HepG2 (cell line): ENCODE results near the gene GBP2. TPM values are rescaled to one million over a fixed set of nuclear protein-coding genes. Genes with fewer than 3 reads are reported as not detected.

Experiments
- ATAC-seq: fragments of 200-7000 bp; cut with Tn5 transposase; 3 replicates; pipeline ENCODE4 v1.9.1; 2020; ENCODE audit warnings: mild to moderate bottlenecking, moderate library complexity
- BruUV-seq: library from RNA; stranded (reverse); fragments of 400-500 nt; replicated peaks from 2 replicates; lab custom pipeline; 2021; lab: Mats Ljungman, UMichigan
- CTCF ChIA-PET: fragments of 300-600 bp; formaldehyde crosslinking; extraction: SDS; loops from one replicate; lab custom pipeline; 2021; ENCODE audit warnings: low total read pairs, inconsistent platforms, low intra/inter-chr PET ratio; lab: Yijun Ruan, JAX
- POLR2A ChIA-PET: fragments of 350-600 bp; sonication (Branson Sonifier 250); formaldehyde crosslinking; loops from one replicate; lab custom pipeline; 2020; ENCODE audit warnings: antibody characterized with exemption, inconsistent platforms; lab: Yijun Ruan, JAX
- DNase-seq: peaks from one replicate; pipeline ENCODE4 v3.0.0-alpha.2; 2015; ENCODE audit warnings: low spot score
- FAIRE-seq: peaks from 3 replicates; lab custom pipeline; 2011; peaks lifted over from hg19 to GRCh38; lab: Jason Lieb, UNC
- H2AFZ ChIP-seq: one replicate; pipeline ENCODE4 v1.6.1; 2011; ENCODE audit warnings: low read length, inconsistent platforms
- H3K27ac ChIP-seq: fragments of 300-600 bp; 3 replicates; pipeline ENCODE4 v1.8.0; 2011; ENCODE audit warnings: mixed run types, mild to moderate bottlenecking, mixed read lengths, low read length, inconsistent platforms; ENCODE audit not compliant: insufficient read depth; ENCODE audit errors: extremely low read length
- H3K27me3 ChIP-seq, 2 experiments: fragments of 200-600 bp in 1 of 2; 2 replicates in 1 of 2; 3 replicates in 1 of 2; pipeline versions ENCODE4 v1.6.0 to v1.8.0; 2011; ENCODE audit warnings: low read length in 2 of 2, mild to moderate bottlenecking in 2 of 2, moderate library complexity in 2 of 2, inconsistent platforms in 1 of 2; ENCODE audit not compliant: insufficient read depth in 2 of 2, control insufficient read depth in 1 of 2
- H3K36me3 ChIP-seq, 2 experiments: fragments of 200-600 bp in 1 of 2; replicated peaks in 1 of 2; 2 replicates in 1 of 2; 3 replicates in 1 of 2; pipeline versions ENCODE4 v1.5.1 to v1.8.0; 2011; ENCODE audit warnings: low read length in 2 of 2, inconsistent platforms in 1 of 2; ENCODE audit not compliant: insufficient read depth in 2 of 2, control insufficient read depth in 1 of 2
- H3K4me1 ChIP-seq: 2 replicates; pipeline ENCODE4 v1.5.1; 2012; ENCODE audit warnings: low read length, inconsistent platforms; ENCODE audit not compliant: insufficient read depth
- H3K4me2 ChIP-seq: 2 replicates; pipeline ENCODE4 v1.6.0; 2011; ENCODE audit warnings: low read depth, low read length, inconsistent platforms
- H3K4me3 ChIP-seq, 3 experiments: fragments of 200-600 bp in 1 of 3; sonication (generic), shearing (Covaris generic) in 1 of 3; replicated peaks in 1 of 3; 2 replicates each; pipeline ENCODE4 v1.5.1; 2011 to 2016; ENCODE audit warnings: low read length in 3 of 3, inconsistent platforms in 2 of 3, low read depth in 2 of 3, mild to moderate bottlenecking in 2 of 3, control low read depth in 1 of 3, mixed read lengths in 1 of 3; ENCODE audit not compliant: insufficient read depth in 1 of 3
- H3K79me2 ChIP-seq: one replicate; pipeline ENCODE4 v1.6.1; 2011; ENCODE audit warnings: low read length, inconsistent platforms; ENCODE audit not compliant: insufficient read depth
- H3K9ac ChIP-seq: 2 replicates; pipeline ENCODE4 v1.6.0; 2011; ENCODE audit warnings: mild to moderate bottlenecking, low read depth, low read length, inconsistent platforms; ENCODE audit not compliant: insufficient read depth
- H3K9me3 ChIP-seq: 2 replicates; pipeline ENCODE4 v1.5.1; 2012; ENCODE audit warnings: mild to moderate bottlenecking, low read length
- H4K20me1 ChIP-seq: 2 replicates; pipeline ENCODE4 v1.6.0; 2011; ENCODE audit warnings: inconsistent platforms, mild to moderate bottlenecking, low read length, moderate library complexity; ENCODE audit not compliant: insufficient read depth
- SYNCRIP ChIP-seq: fragments of 200-400 bp; formaldehyde crosslinking; IDR thresholded peaks from 2 replicates; pipeline ENCODE4 v1.6.1; 2018; ENCODE audit warnings: mild to moderate bottlenecking, low read depth, low read length; ENCODE audit not compliant: insufficient read depth
- ZSCAN25 ChIP-seq: sonication (generic); formaldehyde crosslinking; IDR thresholded peaks from 2 replicates; pipeline ENCODE4 v1.8.0; 2022; ENCODE audit warnings: mild to moderate bottlenecking, missing genetic modification reagents
- WGBS: methylation state at CpG from one replicate; pipeline ENCODE4 v1.1.6; 2017; ENCODE audit warnings: low lambda C conversion rate; 5-methylcytosine and 5-hydroxymethylcytosine counted together
- in situ Hi-C: cut with HindIII; loops from 2 replicates; pipeline ENCODE4 v1.10.0; 2017; ENCODE audit warnings: low pct_unique_long_range_greater_than_20kb; ENCODE audit not compliant: extremely low pct_ligation_motif_present
- intact Hi-C: fragments of 100-400 bp; cut with micrococcal nuclease; formaldehyde crosslinking; loops from one replicate; pipeline ENCODE4 v1.10.0; 2022; ENCODE audit not compliant: unreplicated experiment
- polyA plus RNA-seq, 8 experiments: library from polyadenylated mRNA; depleted of rRNA in 3 of 8; stranded (reverse) in 7 of 8; unstranded in 1 of 8; fragments of >200 nt; fragmentation: Illumina TruSeq in 4 of 8; extraction: Trizol in 4 of 8; gene quantifications; 2 replicates each; pipeline versions ENCODE4 v1.2.1 to v1.2.3, GENCODE V29; 2011 to 2016; ENCODE audit warnings: low read depth in 4 of 8, missing spikeins in 1 of 8, mixed read lengths in 1 of 8; ENCODE audit not compliant: insufficient read depth in 1 of 8
- total RNA-seq, 5 experiments: library from RNA; depleted of rRNA; stranded (reverse); fragments of >200 nt; fragmentation: Illumina TruSeq; extraction: Trizol; gene quantifications; 2 replicates each; pipeline ENCODE4 v1.2.3, GENCODE V29; 2016; ENCODE audit warnings: low read depth in 1 of 5
- TF ChIP-seq, protein P1 (sequence below): sonication (generic); formaldehyde crosslinking; IDR thresholded peaks from 2 replicates; pipeline ENCODE4 v1.9.0; 2021; ENCODE audit warnings: missing genetic modification reagents, mild to moderate bottlenecking, borderline replicate concordance
- TF ChIP-seq, protein P2 (sequence below), 2 experiments: sonication (generic) in 1 of 2; formaldehyde crosslinking in 1 of 2; IDR thresholded peaks; 2 replicates each; pipeline versions ENCODE4 v1.4.0 to v1.6.1; 2016 to 2020; ENCODE audit warnings: borderline replicate concordance in 1 of 2, low read depth in 1 of 2, mild to moderate bottlenecking in 1 of 2, missing genetic modification reagents in 1 of 2
- TF ChIP-seq, protein P3 (sequence below), 2 experiments: fragments of 450-650 bp in 1 of 2; sonication (generic) in 1 of 2; formaldehyde crosslinking in 1 of 2; IDR thresholded peaks; 2 replicates each; pipeline versions ENCODE4 v1.6.1 to v1.8.0; 2016 to 2022; ENCODE audit warnings: antibody characterized with exemption in 1 of 2, mild to moderate bottlenecking in 1 of 2, missing genetic modification reagents in 1 of 2

GBP2 gene
- total and polyA plus RNA-seq, 2 of the 13 experiments (the other 11 are each of a cell fraction or from before 2014, with no cell fraction given): 5.1 to 6.2 TPM

DNA sequence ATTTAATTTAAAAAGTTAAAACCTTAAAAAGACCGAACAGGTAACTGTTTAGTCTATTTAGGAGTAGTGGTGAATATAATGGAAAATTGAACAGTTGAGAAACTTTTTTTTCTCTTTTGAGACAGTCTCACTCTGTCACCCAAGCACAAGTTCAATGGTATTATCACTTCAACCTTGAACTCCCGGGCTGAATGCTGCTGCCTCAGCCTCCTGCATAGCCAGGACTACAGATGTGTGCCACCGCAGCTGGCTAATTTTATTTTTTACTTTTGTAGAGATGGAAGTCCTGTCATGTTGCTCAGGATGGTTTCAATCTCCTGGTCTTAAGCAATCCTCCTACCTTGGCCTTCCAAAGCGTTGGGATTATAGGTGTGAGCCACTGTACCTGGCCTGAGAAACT lies 16.2 kb upstream of the GBP2 start:
- POLR2A ChIA-PET: no interaction called here
- ATAC-seq: no peak
- CTCF ChIA-PET: no interaction called here

More for the DNA sequence above, 16.2 kb upstream of the GBP2 start:
- no peak overlapping the region for H3K9ac ChIP-seq
- 0% methylated on average over 4 of the region's 4 CpGs for WGBS
- H3K79me2 ChIP-seq: no peaks in the 10 kb centered on the region
- BruUV-seq: no TSS peak
- DNase-seq (no peak), FAIRE-seq (no peak)
- no peak overlapping the region for H3K4me3 ChIP-seq
- H3K27ac ChIP-seq: no peak overlapping the region
- no peak overlapping the region for H3K4me2 ChIP-seq
- H3K36me3 ChIP-seq: no peaks in the 10 kb centered on the region
- H2AFZ ChIP-seq: no peak overlapping the region
- no peaks in the 10 kb centered on the region for H4K20me1 ChIP-seq
- no peaks in the 10 kb centered on the region for H3K9me3 ChIP-seq
- intact Hi-C loops: no loop called here
- no peaks in the 10 kb centered on the region for H3K4me1 ChIP-seq
- in situ Hi-C loops: no loop called here
- TF ChIP-seq SYNCRIP (no peak), ZSCAN25 (no peak)
- TF ChIP-seq, protein P1, sequence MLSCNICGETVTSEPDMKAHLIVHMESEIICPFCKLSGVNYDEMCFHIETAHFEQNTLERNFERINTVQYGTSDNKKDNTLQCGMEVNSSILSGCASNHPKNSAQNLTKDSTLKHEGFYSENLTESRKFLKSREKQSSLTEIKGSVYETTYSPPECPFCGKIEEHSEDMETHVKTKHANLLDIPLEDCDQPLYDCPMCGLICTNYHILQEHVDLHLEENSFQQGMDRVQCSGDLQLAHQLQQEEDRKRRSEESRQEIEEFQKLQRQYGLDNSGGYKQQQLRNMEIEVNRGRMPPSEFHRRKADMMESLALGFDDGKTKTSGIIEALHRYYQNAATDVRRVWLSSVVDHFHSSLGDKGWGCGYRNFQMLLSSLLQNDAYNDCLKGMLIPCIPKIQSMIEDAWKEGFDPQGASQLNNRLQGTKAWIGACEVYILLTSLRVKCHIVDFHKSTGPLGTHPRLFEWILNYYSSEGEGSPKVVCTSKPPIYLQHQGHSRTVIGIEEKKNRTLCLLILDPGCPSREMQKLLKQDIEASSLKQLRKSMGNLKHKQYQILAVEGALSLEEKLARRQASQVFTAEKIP (CRISPR knock-in tag): no peak
- TF ChIP-seq, protein P2, sequence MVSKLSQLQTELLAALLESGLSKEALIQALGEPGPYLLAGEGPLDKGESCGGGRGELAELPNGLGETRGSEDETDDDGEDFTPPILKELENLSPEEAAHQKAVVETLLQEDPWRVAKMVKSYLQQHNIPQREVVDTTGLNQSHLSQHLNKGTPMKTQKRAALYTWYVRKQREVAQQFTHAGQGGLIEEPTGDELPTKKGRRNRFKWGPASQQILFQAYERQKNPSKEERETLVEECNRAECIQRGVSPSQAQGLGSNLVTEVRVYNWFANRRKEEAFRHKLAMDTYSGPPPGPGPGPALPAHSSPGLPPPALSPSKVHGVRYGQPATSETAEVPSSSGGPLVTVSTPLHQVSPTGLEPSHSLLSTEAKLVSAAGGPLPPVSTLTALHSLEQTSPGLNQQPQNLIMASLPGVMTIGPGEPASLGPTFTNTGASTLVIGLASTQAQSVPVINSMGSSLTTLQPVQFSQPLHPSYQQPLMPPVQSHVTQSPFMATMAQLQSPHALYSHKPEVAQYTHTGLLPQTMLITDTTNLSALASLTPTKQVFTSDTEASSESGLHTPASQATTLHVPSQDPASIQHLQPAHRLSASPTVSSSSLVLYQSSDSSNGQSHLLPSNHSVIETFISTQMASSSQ (IDR thresholded peaks at IDR 0.05; ENCODE audit: low read depth): no peak
- TF ChIP-seq, protein P2 (CRISPR knock-in tag; IDR thresholded peaks at IDR 0.05; ENCODE audit: borderline replicate concordance): no peak
- TF ChIP-seq, protein P3, sequence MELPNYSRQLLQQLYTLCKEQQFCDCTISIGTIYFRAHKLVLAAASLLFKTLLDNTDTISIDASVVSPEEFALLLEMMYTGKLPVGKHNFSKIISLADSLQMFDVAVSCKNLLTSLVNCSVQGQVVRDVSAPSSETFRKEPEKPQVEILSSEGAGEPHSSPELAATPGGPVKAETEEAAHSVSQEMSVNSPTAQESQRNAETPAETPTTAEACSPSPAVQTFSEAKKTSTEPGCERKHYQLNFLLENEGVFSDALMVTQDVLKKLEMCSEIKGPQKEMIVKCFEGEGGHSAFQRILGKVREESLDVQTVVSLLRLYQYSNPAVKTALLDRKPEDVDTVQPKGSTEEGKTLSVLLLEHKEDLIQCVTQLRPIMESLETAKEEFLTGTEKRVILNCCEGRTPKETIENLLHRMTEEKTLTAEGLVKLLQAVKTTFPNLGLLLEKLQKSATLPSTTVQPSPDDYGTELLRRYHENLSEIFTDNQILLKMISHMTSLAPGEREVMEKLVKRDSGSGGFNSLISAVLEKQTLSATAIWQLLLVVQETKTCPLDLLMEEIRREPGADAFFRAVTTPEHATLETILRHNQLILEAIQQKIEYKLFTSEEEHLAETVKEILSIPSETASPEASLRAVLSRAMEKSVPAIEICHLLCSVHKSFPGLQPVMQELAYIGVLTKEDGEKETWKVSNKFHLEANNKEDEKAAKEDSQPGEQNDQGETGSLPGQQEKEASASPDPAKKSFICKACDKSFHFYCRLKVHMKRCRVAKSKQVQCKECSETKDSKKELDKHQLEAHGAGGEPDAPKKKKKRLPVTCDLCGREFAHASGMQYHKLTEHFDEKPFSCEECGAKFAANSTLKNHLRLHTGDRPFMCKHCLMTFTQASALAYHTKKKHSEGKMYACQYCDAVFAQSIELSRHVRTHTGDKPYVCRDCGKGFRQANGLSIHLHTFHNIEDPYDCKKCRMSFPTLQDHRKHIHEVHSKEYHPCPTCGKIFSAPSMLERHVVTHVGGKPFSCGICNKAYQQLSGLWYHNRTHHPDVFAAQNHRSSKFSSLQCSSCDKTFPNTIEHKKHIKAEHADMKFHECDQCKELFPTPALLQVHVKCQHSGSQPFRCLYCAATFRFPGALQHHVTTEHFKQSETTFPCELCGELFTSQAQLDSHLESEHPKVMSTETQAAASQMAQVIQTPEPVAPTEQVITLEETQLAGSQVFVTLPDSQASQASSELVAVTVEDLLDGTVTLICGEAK (IDR thresholded peaks at IDR 0.05): no peak
- TF ChIP-seq, protein P3 (CRISPR knock-in tag; IDR thresholded peaks at IDR 0.05): no peak
- no peaks in the 10 kb centered on the region for H3K27me3 ChIP-seq
